Kasumi-1 (cell line): ENCODE data around the gene CD209.

ENCODE experiments used
- DNase-seq, 2 experiments: peaks; one replicate each; lab custom pipeline; 2025; lab: John Stamatoyannopoulos, UW

Gene CD209

GRCh38 chr19:7737215-7737614 lies 10.1 kb downstream of the CD209 start:
- no peak for DNase-seq

DNA sequence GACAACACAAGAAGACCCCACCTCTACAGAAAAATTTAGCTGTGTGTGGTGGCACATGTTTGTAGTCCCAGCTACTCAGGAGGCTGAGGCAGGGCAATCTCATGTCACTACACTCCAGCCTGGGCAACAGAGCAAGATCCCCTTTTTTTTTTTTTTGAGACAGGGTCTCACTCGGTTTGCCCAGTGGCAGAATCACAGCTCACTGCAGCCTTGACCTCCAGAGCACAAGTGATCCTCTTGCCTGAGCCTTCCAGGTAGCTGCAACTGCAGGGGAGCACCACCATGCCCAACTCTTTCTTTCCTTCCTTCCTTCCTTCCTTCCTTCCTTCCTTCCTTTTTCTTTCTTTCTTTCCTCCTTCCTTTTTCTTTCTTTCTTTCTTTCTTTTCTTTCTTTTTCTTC lies 11.2 kb downstream of the CD209 start:
- DNase-seq: no peak

DNA sequence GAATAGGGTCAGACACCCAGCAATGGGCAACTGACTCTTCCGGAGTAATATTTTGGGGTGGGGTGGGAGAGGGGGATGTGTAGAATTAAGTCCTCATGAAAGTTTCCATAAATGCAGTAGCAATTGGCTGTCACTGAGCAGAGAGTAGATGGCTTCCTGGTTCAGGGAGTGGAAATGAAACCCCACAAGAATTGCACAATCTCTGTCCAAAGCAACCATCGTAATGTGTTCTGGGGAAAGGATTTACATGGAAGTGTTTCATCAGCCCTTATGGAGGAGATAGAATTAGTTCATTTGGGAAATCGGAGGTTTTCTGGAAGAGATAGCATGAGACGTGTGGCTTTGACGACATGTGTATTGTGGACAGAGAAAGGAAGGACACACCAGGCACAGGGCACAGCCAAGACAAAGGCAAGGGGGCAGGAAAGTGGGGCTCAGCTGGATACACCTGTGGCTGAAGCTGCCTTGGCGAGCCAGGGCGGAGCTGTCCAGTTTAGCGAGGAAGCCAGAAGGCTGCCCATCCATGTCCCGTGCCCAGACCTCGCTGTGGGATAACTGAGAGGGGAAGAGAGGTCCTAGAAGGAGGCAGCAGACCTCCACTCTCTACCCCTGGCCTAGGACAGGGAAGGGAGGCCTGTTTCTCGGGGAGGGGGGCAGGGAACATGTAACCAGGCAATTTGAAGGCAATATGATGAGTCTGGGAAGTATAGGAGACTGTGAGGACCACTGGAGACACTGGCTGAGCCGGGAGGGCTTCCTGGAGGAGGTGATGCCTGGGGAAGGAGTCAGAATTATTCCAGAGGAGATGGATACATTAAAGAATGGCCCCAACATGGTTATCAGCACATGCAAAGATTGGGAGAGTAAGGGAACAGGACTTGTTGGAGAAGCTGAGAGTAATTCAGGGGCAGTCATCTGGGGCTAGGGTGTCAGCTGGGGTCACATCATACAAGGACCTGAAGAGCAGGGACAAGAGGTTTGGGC lies 12.8 kb downstream of the CD209 start:
- DNase-seq: peak in 1 of 2 experiments; percentile 21

DNA sequence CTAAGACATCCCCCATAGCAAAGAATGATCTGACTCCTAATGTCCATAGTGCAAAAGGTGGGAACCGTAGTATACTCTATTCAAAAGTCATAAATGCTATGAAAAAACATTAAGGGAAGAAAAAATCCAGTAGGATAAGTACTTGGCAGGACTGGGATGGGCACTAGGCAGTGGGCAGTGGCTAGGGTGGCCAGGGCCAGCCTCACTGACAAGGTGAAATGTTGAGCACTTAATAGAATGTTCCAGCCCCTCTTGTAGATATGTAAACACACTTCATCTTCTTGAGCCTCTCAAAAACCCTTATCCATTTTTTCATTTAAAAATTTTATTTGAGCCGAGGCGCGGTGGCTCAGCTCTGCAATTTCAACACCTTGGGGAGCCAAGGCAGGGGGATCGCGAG lies 14.0 kb downstream of the CD209 start:
- no peak for DNase-seq

DNA sequence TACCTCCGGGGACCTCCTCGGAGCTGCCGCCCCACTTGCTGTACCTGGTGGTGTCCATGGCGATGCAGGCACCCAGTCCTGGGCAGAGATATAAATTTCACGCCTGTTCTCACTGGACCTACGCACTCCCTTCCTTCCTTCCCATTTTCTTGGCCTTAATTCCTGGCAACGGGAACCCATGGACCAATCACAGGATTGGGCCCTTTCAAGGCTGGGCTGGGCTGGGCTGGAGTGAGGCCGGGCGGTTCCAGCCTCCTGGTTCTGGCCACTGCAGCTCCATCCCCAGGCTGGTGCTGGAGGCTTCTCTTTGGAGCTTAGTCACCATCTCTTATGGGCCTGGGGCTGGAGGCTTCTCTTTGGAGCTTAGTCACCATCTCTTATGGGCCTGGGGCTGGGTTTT lies 15.3 kb downstream of the CD209 start, which contains the start of gene CLEC4G:
Gene CLEC4G (minus strand): TSS at position 66 of the 400 bp plus-strand sequence. CDS start 8 bp downstream, at position 58.
- no peak for DNase-seq

DNA sequence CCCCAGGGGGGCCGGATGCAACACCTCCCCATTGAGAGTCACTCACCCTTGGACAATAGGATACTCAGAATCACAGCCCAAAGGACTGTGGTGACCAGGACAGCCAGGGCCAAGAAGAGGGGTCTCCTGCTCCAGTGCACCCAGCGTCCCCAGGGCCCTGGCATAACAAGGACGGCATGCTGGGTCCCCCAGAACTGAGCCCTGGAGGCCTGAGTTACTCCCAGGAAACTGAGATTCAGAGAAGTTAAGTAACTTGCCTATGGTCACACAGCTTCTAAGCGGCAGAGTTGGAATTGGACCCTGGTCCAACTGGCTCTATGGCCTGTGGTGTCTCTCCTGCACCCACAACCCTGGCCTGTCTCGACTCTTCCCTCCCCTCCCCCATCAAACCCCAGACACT lies 15.7 kb downstream of the CD209 start:
- DNase-seq: no peak

- DNase-seq: no peak
These were observed 16.1 kb downstream of the CD209 start for GRCh38 chr19:7731218-7731595.

DNA sequence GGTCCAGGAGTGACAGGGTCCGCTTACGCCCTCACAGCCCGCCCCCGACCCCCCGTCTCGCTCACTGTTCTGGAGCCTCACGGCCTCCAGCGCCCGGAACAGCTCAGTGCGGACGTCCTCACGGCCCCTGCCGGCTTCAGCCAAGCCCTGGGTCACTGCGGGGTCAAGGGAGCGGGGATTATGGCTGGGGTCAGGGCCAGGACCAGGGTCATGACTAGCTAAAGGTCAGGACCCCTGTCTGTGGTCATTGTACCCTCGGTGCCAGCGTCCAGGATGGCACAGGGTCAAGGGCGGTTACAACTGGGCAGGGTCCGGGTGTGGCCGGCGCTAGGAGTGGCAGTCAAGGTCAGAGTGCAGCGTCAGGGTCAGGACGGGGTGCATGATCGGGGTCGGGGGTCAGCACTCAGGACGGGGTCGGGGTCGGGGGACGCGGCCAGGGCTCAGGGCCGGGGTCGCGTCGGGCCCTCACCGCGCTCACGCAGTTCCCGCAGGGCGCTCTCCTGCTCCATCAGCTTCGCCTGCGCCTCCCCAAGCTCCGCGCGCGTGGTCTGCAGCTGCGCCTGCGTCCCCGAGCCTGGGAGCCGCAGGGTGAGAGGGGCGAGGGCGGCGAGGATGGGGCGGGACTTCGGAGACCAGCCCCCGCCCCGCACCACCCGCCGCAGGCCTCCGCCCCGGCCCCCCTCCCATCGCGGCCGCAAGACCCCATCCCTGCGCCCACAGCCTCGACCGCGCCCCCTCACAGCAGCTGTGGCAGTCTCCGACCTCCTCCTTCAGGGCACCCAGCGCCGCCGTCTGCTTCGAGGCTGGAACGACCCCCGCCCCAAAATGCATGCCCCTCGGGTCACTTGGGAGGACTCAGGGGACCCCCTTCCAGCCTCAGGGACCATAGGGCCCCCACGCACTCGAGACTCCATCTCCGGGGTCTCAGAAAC lies 16.8 kb downstream of the CD209 start:
- no peak for DNase-seq

- no peak for DNase-seq
These were observed 17.5 kb downstream of the CD209 start for GRCh38 chr19:7729831-7730285.

DNA sequence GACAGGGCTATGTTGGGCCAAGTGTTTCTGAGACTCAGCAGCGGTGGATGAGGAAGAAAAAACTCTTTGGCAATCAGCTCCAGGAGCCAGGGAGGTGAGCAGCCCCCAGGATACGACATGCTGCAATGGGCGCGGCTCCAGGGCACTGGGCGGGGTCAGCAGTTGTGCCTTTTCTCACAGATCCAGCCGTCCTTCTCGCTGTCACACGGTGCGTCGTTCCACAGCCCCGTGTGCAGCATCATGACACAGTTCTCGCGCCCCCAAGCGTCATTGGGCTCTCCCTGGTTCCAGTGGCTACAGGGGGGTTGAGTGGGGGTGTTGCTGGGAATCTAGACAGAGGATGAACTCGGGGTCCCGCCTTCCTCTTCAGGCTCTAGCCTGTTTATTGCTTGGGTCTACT lies 18.1 kb downstream of the CD209 start:
- no peak for DNase-seq

GRCh38 chr19:7725791-7726190 lies 21.5 kb downstream of the CD209 start:
- no peak for DNase-seq

GRCh38 chr19:7722231-7722651 lies 25.1 kb downstream of the CD209 start:
- no peak for DNase-seq

DNA sequence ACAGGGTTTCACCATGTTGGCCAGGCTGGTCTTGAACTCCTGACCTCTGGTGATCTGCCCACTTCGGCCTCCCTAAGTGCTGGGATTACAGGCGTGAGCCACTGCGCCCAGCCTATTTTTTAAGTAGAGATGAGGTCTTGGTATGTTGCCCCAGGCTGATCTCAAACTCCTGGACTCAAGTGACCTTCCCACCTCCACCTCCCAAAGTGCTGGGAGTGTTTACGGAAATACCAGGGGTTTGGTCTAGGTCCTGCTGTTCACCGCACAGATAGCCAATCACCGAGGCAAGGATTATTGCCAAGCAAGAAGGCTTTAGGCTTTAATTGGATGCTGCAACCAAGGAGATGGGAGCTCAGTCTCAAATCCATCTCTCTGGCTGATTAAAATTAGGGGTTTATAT lies 27.0 kb downstream of the CD209 start:
- no peak for DNase-seq

- DNase-seq: no peak
These were observed 28.7 kb downstream of the CD209 start for GRCh38 chr19:7718668-7719067.

- no peak for DNase-seq
These were observed 30.6 kb downstream of the CD209 start for GRCh38 chr19:7716762-7717161.

- no peak for DNase-seq
These were observed 31.7 kb downstream of the CD209 start for GRCh38 chr19:7715671-7716070.

- DNase-seq: no peak
These were observed 36.7 kb downstream of the CD209 start for GRCh38 chr19:7710616-7711015.

DNA sequence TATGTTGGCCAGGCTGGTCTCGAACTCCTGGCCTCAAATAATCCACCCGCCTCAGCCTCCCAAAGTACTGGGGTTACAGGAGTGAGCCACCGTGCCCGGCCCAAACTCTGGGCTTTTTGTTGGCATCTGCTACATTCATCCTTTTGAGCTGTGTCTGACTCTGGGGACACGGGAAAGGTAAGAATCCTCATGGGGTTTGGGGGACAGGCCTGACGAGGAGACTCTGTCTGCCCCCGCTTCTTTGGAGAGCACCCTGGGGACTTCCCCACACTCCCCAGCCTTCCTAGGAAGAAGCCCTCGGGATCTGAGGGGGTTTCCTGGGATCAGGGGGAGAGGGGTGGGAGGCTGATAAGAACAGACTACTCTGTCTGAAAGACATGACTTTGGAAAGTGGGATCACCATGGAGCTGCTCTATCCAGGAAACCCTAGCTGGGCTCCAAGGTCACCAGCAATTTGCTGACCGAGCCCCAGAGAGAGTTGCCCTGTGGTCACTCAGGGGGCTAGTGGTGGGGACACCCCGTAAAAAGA lies 37.3 kb downstream of the CD209 start:
- DNase-seq: no peak

DNA sequence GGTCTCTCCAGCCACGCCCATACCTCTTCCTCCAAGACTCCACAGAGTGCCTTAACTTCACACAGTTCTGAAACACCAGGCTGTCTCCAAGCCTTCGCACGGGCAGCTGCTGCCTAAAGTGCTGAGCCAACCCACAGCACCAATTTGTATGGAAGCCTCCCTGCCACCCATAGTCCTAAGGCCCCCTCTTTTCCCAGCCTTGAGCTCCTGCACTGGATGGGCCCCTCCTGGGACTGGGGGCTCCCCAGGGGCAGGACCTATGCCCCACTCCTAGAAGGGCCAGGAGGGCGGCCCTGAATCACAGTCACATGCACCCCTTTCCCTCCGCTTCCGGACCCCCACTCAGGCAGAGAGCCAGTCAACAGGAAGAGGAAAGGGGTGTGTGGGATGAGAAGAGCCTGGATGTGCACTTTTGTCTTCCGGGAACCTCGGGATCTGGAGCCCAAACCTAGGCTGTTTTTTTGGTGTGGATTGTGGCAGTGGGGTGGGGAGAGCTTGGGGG lies 40.3 kb downstream of the CD209 start:
- no peak for DNase-seq

DNA sequence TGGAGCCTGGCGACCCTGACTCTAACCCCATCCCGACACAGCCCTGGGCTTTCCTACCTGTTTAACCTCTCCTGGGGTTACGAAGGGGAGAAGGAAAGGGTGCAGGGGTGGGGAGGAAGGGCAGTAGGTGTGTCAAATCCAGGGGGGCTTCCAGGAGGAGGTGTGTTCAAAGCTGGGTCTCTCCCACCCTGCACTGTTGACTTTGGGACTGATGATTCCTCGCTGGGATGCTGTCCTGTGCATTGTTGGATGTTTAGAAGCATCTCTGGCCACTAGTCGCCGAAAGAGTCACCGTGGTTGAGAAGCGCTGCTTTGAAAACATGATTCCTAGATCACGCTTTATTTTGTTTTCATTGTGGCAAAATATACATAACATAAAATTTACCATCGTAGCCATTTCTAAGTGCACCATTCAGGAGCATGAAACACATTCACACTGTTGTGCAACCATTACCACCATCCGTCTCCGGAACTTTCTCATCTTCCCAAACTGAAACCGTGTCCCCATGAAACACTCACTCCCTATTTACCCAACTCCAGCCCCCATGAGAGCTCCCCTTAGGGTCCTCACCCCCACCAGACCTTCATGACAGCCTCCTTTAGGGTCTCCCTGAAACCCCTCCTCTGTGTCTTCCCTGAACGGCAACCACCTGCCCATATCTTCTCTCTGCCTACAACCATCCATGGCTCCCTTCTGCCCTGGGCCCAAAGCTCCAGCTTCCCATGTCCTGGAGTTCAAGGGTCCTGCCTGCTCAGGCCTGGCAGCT lies 41.0 kb downstream of the CD209 start:
- no peak for DNase-seq
